Measurements from ENCODE around the gene FOXO3. TPM values are rescaled to one million over a fixed set of nuclear protein-coding genes. Genes with fewer than 3 reads are reported as not detected.

FOXO3 gene
- polyA plus RNA-seq, 1 donor (not counting 4 experiments of a cell fraction or from before 2014, with no cell fraction given): 17.6 TPM

DNA sequence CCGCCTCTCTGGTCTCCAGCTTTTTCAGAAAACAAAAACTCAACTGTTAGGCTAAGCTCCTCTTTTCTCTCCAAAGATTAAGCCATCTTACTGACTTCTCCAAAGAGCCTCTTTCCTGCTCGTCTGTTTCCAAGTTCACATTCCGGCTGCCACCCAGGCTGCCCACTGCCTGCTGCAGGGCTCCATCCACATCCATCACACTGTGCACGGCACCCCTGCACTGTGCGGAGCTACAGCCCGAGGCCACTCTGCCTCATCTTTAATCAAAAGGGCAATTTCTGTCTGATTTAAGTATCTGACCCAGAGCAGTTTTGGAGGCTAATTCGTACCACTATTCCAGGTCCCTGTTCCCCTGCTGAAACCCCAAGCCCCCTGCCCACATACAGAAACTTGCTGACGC, 145.9 kb downstream of the FOXO3 start:
- H3K9me3 ChIP-seq (ENCODE audit: control insufficient read depth, low read depth, low read length): no peaks in the 10 kb centered on the region
- FAIRE-seq (no peak), DNase-seq (ENCODE audit: low read depth, low spot score) (no peak)
- H3K9ac ChIP-seq (ENCODE audit: control insufficient read depth, extremely low read depth, insufficient read depth, low read length): no peak overlapping the region
- H3K36me3 ChIP-seq (ENCODE audit: control insufficient read depth in 2 of 2, extremely low read depth in 1 of 2, insufficient read depth in 2 of 2, low read length in 2 of 2): no peaks in the 10 kb centered on the region
- H3K27ac ChIP-seq (ENCODE audit: control insufficient read depth, insufficient read depth, low read length): no peak overlapping the region
- H4K20me1 ChIP-seq (ENCODE audit: control insufficient read depth, extremely low read depth, insufficient read depth, low read length): no peaks in the 10 kb centered on the region
- TF ChIP-seq, protein P1, sequence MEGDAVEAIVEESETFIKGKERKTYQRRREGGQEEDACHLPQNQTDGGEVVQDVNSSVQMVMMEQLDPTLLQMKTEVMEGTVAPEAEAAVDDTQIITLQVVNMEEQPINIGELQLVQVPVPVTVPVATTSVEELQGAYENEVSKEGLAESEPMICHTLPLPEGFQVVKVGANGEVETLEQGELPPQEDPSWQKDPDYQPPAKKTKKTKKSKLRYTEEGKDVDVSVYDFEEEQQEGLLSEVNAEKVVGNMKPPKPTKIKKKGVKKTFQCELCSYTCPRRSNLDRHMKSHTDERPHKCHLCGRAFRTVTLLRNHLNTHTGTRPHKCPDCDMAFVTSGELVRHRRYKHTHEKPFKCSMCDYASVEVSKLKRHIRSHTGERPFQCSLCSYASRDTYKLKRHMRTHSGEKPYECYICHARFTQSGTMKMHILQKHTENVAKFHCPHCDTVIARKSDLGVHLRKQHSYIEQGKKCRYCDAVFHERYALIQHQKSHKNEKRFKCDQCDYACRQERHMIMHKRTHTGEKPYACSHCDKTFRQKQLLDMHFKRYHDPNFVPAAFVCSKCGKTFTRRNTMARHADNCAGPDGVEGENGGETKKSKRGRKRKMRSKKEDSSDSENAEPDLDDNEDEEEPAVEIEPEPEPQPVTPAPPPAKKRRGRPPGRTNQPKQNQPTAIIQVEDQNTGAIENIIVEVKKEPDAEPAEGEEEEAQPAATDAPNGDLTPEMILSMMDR (optimal IDR thresholded peaks at IDR 0.05 in 1 of 3, IDR thresholded peaks at IDR 0.05 in 1 of 3, conservative IDR thresholded peaks at IDR 0.05 in 1 of 3; ENCODE audit: extremely low read depth in 1 of 3, insufficient read depth in 2 of 3, low read length in 3 of 3): no peak
- no peak for TF ChIP-seq EZH2 (IDR thresholded peaks at IDR 0.05; ENCODE audit: low read length)
- no peaks in the 10 kb centered on the region for H3K4me1 ChIP-seq (ENCODE audit: control insufficient read depth, extremely low read depth, insufficient read depth, low read length)
- H3K79me2 ChIP-seq (ENCODE audit: control insufficient read depth, insufficient read depth, low read length): no peaks in the 10 kb centered on the region
- H2AFZ ChIP-seq (ENCODE audit: control insufficient read depth, low read length): no peak overlapping the region
- H3K27me3 ChIP-seq (ENCODE audit: control insufficient read depth, extremely low read depth, insufficient read depth, low read length): no peaks in the 10 kb centered on the region
- H3K4me3 ChIP-seq (ENCODE audit: control insufficient read depth in 2 of 3, extremely low read depth in 1 of 3, insufficient read depth in 2 of 3, low read depth in 1 of 3, low read length in 3 of 3): no peak overlapping the region
- H3K4me2 ChIP-seq (ENCODE audit: control insufficient read depth, extremely low read depth, insufficient read depth, low read depth, low read length): no peak overlapping the region
- H3K9me1 ChIP-seq (ENCODE audit: control insufficient read depth, extremely low read depth, insufficient read depth, low read length): no peaks in the 10 kb centered on the region
- dilution Hi-C loops (cut with MboI; ENCODE audit: extremely low pct_ligation_motif_present, low sequenced_read_pairs): no loop called here

DNA sequence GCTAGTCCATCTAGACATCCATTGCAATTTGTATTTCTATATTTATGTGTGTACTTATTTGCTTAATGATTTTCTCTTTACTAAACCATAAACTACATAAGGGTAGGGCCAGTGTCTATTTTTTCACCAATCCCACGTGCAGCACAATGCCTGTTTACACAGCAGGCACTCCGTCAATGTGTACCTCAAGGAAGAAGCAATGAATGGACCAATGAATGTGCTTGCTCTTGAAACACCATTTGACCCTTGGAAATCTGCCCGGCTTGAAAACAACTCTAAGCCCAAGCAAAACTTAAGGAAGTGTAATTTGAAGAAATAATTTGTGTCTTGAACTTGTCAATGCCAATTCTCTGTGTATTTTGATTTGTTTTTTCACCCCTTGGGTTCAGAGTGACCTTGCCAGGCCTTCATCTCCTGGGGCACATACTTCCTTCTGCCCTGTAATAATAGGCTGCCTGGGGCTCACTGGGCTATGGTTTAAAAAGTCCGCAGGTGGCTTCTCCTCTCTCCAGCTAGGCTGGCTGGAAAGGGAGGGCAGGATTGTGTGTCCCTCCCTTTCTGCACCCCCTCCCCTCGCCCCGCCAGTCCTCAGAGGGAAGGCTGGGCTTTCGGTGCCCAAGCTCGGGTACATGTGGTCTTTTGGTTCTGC, 146.7 kb downstream of the FOXO3 start:
- H3K9me3 ChIP-seq (ENCODE audit: control insufficient read depth, low read depth, low read length): no peaks in the 10 kb centered on the region
- H3K9ac ChIP-seq (ENCODE audit: control insufficient read depth, extremely low read depth, insufficient read depth, low read length): no peak overlapping the region
- no peaks in the 10 kb centered on the region for H3K79me2 ChIP-seq (ENCODE audit: control insufficient read depth, insufficient read depth, low read length)
- H3K4me1 ChIP-seq (ENCODE audit: control insufficient read depth, extremely low read depth, insufficient read depth, low read length): no peaks in the 10 kb centered on the region
- DNase-seq (ENCODE audit: low read depth, low spot score) (no peak), FAIRE-seq (no peak)
- no peaks in the 10 kb centered on the region for H4K20me1 ChIP-seq (ENCODE audit: control insufficient read depth, extremely low read depth, insufficient read depth, low read length)
- no peak overlapping the region for H3K27ac ChIP-seq (ENCODE audit: control insufficient read depth, insufficient read depth, low read length)
- no peak overlapping the region for H3K4me3 ChIP-seq (ENCODE audit: control insufficient read depth in 2 of 3, extremely low read depth in 1 of 3, insufficient read depth in 2 of 3, low read depth in 1 of 3, low read length in 3 of 3)
- no peaks in the 10 kb centered on the region for H3K27me3 ChIP-seq (ENCODE audit: control insufficient read depth, extremely low read depth, insufficient read depth, low read length)
- H3K4me2 ChIP-seq (ENCODE audit: control insufficient read depth, extremely low read depth, insufficient read depth, low read depth, low read length): no peak overlapping the region
- TF ChIP-seq, protein P1 (optimal IDR thresholded peaks at IDR 0.05 in 1 of 3, IDR thresholded peaks at IDR 0.05 in 1 of 3, conservative IDR thresholded peaks at IDR 0.05 in 1 of 3; ENCODE audit: extremely low read depth in 1 of 3, insufficient read depth in 2 of 3, low read length in 3 of 3): no peak
- TF ChIP-seq EZH2 (IDR thresholded peaks at IDR 0.05; ENCODE audit: low read length): no peak
- H2AFZ ChIP-seq (ENCODE audit: control insufficient read depth, low read length): no peak overlapping the region
- no peaks in the 10 kb centered on the region for H3K36me3 ChIP-seq (ENCODE audit: control insufficient read depth in 2 of 2, extremely low read depth in 1 of 2, insufficient read depth in 2 of 2, low read length in 2 of 2)
- no peaks in the 10 kb centered on the region for H3K9me1 ChIP-seq (ENCODE audit: control insufficient read depth, extremely low read depth, insufficient read depth, low read length)
- dilution Hi-C loops (cut with MboI; ENCODE audit: extremely low pct_ligation_motif_present, low sequenced_read_pairs): no loop called here
